Fibroblast of upper back skin (primary cell): ENCODE data around the gene IFNK.
"Not testable (repeated sequence)": the region's sequence is repeated elsewhere in the genome, so short reads cannot be mapped to it uniquely, and the experiment has no call there.

Experiments
- DNase-seq: peaks from one replicate; pipeline ENCODE4 v3.0.0-alpha.2; 2013

IFNK gene, protein sequence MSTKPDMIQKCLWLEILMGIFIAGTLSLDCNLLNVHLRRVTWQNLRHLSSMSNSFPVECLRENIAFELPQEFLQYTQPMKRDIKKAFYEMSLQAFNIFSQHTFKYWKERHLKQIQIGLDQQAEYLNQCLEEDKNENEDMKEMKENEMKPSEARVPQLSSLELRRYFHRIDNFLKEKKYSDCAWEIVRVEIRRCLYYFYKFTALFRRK

DNA sequence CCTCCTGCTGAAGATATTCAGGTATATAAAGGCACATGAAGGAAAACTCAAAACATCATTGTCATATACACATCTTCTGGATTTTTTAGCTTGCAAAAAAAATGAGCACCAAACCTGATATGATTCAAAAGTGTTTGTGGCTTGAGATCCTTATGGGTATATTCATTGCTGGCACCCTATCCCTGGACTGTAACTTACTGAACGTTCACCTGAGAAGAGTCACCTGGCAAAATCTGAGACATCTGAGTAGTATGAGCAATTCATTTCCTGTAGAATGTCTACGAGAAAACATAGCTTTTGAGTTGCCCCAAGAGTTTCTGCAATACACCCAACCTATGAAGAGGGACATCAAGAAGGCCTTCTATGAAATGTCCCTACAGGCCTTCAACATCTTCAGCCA, at the start of gene IFNK:
Gene IFNK (plus strand): TSS at position 55 of the 400 bp plus-strand sequence. CDS start 47 bp downstream, at position 102.
- no peak for DNase-seq

DNA sequence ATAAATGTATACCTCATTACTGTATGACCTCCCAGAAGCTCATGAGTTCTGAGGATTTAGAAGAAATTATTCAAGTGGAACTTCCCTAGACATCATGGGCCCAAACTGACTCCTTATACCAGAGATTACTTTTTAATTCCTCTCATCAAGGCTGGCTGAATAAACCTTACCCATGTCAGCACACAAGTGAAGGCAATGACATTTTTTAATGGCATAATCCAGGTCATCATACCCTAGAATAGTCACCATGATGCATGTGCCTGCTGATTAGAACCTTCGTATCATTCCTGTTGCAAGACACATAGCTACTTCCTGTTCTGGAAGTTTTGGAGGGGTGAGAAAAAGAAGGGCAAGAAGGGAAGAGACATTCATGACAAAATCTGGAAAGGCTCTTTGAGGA, 49.8 kb upstream of the IFNK start:
- DNase-seq: no peak

DNA sequence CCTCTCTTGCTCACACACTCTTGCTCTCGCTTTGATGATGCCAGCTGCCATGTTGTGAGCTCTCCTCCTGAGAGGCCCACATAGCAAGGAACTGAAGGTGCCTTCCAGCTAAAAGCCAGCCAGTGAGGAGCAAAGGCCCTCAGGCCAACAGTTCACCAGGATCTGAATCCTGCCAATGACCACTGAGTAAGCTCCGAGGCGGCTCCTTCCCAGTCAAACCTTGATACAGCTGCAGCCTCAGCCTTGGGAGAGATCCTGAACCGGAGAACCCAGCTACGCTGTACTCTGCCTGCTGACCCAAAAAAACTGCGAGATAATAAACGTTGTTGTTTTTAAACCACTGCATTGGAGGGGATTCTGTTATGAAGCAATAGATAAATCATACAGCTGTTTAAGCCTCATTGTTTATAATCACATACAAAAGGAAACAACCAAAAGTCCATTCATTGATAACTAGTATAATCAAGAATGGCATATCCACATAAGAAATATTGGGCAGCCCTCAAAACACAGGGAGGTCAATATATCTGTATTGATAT, 49.0 kb upstream of the IFNK start:
- no peak for DNase-seq

DNA sequence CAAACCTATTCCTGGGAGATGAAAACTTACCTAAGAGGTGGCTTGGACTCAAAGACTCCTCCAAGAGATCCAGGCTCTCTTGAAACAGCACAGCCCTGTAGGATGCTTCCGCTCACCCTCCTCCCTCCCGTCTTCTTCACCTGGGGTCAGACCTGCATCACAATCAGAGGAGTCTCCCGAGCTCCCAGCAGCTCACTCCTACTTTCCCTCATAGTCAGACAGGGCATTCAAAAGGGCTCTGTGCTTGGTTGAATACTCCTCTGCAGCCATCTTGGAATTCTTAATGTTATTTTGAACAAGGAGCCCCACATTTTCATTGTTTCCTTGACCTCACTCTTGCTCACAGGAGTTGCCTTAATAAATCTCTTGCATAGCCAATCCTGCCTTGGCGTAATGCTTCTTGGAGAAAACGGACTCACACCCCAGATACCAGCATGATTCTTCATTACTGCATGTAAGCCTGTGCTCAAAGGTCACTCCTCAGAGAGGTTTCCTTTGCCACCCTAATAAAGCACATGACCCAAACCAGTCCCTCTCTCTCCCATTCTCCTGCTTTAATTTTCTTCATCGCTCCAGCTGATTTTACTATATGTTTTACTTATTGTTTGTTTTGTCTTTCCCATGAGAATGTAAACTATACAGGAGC, 47.1 kb upstream of the IFNK start:
- DNase-seq: no peak

DNA sequence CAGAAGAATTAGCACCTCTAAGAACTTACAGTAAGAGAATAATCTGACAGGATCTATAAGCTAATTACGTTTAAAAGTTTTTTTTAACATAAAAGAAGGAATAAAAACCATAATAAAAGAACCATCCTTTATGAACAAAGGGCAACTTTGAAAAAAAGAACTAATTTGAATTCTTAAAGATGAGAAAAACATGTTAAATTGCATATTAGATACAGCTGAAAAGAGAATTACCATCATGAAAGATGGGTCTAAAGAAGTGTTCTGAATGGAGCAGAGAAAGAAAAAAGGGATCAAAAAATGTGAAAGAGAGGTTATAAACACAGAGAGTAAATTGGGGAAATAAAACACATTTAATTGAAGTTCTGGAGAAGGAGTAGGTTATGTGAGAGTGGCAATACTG, 45.8 kb upstream of the IFNK start:
- DNase-seq: no peak

DNA sequence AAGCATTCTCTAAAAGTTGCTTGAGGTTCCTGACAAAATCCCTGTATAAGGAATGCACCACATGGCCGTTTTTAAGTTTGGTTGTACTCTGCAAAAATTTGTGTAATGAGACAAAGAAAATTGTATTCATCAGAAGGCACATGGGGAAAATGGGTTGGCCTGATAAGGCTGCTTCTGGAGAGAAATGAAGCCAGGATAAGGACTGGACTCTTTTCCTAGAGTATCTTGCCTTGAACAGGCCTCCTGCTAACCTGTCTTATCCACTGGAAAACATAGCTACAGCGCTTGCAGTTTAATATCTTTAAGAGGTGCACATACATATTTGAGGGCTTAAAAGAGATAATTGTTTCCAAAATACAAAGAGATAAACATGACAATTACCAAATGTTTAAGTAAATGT, 41.4 kb upstream of the IFNK start:
- DNase-seq: no peak

DNA sequence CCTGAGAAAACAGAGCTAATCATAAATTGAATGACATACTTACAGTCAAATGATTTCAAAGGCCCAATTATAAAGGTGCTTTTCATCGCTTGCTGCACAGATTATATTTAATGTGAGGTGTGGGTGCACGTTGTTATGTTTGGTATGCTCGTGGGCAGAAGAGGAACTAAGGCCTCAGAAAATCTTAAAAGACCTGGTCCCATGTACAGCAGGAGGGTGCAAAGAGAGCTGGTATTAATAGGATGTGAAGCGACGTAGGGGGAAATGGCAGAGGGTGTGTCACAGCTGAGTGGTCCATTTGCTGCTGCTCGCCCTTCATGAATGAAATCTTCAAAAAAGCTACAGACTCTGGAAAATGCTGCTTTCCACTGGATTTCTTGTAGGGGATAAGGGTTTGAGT, 40.5 kb upstream of the IFNK start:
- DNase-seq: no peak

DNA sequence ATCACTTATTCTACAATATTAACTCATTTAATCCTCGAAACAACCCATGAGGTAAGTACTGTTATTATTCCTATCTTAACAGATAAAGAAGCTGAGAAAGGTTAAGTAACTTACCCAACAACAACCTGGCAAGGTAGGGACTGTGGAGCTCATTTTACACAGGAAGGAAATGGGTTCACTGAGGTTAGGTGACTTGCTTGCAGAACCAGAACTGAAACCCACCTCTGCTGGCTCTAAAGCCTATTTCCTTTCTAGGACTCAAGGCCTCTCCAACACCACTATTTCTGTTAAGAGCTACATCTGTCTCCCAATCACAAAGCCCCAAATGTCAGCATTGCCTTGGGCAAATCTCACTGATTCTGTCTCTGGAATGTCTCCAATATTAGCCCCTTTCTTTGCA, 38.9 kb upstream of the IFNK start:
- no peak for DNase-seq

DNA sequence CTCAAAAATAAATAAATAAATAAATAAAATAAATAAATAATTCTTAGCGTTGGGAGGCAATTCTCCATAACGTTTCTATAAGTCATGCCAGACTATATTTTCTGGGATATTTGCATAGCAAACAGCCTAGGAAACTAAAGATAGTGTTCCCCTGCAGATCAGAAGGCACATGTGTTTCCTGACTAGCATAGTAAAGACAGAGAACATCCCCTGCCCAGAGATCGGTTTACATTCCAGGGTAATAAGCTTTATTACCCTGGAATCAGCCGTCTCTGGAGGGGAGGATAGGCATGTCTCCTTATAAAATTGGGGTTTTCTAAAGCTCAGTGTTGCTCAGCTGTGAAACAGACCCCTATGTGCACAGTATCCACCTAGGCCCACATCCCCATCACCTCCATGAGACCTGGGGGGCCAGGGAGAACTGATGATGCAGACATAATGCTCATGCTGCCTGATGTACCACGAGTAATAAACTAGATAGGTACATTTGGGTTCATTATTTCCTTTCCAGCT, 36.9 kb upstream of the IFNK start:
- no peak for DNase-seq

DNA sequence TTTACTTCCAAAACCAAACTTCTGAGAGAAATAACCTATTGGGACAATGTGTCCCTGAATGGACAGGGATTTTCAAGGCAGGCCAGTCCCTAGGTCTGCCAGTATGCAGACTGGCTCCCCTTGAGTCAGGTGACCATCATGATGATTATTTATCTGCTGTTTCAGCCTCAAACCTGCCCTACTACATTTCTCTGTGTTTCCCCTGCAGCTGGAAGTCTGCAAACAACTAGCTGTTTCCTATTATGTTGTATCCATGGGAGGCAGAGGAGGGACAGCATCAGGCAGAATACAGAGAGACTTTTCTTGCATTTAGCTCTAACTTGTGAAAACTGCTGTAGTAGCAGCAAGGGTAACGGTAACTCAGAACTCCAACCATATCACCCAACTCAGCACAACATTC, 36.2 kb upstream of the IFNK start:
- no peak for DNase-seq

DNA sequence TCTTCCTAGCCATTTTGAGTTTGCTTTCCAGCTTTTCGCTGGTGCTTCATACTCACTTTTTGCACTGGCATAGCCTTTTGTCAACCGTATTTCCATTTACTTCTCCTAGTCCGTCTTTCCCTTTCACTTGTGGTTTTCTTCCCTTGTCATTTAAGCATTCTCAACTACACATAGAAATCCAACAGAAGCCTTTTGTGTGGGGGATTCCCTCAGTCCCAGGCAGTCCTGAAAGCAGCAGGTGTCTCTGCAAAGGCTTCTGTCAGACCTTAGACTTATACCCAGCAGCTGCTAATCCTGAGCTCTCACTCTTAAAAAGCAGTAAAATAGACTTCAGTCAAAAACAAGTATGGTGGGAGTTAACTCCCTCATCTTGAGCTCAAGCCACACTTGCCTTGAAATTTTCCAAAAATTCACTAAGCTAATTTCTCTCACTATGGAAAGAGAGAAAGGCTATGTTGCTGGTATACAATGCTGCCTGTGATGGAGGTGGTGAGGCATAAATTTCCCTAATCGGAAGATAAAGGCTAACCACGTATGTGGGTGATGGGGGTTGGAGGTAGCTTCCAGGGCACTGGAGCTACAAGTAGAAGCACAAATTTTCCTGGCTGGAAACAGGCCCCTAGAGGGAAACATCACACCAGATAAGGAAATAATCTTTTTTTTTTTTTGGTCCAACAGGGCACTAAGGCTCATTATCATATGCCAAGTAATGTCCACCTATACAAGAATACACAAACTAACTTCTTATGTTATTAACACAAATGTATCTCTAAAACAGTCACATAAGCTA, 34.8 kb upstream of the IFNK start:
- no peak for DNase-seq

DNA sequence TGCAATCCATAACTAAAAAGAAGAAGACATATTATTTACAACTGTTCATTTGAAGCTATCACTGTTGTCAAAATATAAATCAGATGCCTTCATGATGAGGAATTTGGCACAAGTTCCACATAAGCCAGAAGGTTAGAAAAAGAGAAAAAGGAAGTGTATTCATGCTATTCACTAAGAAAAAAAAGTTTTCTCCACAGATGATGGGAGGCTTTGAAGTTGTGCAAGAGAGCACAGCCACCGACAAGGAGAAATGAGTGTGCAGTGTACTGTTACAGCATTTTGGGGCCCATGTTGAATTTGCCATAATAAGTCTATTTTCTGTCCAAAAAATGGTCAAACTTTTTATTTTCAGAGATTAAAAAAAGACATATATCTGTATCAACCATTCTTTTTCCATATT, 32.9 kb upstream of the IFNK start:
- no peak for DNase-seq

DNA sequence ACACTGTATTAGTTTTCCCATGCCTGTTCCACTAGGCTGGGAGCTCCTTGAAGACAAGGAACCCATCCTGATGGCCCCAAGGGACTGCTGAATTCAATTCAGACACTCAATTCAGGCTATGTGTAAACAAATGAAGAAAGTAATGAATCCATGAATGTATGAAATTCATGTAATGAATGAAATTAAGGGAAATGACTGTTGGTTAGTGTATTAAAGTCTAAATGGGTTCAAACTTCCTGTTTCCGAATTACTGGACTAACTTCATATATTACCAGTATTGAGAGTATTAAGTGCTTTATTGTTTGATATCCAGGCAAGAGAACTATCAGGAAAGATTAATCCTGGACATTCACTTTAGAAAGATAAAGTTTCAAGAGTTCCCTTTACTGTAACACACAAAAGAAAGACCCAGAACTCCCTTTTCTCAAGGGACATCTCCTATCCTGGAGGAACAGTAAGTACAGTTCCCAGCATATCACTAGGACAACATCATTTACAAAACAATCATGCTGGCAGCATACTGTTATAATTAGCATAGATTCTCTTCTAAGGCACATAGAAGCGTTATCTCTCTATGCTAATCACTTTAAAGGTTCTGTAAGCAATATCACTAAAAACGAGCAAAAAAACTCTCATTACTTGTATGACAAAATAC, 28.5 kb upstream of the IFNK start:
- DNase-seq: no peak

DNA sequence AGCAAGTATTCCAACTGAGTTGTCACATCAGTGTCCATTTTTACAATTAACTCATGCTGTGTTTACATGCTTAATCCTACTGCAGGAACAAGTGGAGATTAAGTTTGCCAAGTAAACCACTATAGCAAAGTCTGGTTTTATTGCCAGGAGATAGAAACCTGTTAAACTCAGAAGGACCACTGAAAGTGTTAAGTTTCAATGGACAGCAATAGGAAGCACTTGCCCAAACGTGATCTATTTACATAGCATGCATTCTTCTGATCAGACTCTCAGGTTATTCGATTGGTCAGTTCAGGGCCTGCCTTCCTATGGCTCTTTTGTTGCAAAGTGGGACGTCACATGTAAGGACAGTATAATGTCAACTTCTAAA, 28.0 kb upstream of the IFNK start:
- no peak for DNase-seq

DNA sequence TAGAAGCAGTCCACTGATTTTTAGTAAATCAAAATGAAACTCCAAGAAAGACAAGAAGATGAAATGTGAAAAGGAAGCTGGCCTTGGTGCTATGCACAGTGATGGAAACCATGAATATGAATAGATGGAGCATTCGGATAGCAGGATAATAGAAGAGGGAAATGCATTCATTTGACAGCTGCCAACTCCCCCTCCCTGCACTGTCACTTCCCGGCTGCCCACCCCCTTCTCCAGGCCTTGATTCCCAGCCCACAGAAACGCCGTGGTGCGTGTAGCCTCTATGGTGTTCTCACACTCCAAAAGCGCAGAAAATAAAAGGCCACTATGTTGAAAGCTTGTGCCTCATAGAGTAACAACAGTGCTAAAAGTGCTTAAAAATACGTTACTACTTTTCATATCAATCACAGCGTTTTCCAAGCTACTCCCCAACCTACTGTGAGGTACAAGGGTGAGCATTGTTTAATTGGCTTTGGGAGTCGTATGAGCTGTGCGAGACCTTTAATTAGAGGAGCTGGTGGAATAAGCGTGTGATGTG, 26.1 kb upstream of the IFNK start:
- no peak for DNase-seq

DNA sequence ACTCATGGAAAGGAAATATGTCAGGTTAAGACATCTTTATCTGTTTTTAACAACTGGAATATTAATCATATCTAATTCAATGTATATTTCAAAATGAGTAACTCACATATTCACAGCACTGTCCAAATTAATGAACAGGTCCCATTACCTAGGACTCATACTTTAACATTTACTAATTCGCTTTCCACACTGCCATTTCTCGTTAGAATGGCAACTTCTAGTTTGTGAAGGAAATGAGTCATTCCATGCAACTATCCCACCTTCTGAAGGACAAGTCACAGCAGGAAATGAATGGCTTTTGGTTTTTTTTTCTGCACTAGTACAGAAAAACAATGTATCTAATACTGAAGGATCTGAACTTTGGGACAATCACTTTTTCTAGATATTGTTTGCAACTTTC, 24.6 kb upstream of the IFNK start:
- DNase-seq: peak; percentile 22

DNA sequence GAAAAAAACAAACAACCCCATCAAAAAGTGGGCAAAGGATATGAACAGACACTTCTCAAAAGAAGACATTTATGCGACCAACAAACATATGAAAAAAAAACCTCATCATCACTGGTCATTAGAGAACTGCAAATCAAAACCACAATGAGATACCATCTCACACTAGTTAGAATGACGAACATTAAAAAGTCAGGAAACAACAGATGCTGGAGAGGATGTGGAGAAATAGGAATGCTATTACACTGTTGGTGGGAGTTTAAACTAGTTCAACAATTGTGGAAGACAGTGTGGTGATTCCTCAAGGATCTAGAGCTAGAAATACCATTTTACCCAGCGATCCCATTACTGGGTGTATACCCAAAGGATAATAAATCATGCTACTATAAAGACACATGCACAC, 23.2 kb upstream of the IFNK start:
- DNase-seq: not testable (repeated sequence)

DNA sequence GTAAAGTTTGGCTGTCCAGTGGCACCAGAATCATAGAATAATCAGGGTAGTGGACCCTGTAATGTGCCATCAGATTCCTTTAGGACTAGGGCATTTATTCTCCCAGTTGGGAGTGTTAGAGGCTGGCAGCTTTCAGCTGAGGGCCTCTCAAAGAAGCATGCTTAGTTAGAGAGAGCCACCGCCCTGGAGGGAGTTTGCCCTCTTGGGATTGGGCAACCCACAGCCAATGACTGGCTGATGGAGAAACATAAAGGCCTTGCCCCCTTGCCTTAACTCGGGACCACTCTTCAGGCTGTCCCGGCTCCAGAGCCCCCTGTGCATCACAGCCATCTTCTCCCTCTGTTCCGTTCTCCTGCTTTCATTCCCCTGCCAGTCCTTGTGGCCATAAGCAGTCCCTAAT, 20.5 kb upstream of the IFNK start:
- no peak for DNase-seq

DNA sequence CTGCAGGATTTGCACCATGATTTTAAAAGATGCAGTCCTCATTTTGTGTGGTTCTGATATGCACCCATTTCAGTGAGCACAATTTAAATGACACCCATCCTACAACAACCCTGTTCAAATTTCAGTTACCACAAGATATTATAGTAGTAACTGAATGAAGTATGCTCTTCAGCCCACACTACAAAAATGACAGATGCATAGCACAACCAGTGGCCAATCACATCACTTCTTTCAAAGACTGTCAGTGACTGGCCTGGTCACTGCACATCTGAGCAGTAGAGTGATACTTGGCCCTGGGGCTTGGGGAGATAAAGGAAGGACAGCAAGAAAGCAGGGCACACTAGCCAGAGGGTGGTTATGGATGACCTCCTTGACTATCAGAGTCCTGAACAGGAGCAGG, 19.8 kb upstream of the IFNK start:
- DNase-seq: no peak

DNA sequence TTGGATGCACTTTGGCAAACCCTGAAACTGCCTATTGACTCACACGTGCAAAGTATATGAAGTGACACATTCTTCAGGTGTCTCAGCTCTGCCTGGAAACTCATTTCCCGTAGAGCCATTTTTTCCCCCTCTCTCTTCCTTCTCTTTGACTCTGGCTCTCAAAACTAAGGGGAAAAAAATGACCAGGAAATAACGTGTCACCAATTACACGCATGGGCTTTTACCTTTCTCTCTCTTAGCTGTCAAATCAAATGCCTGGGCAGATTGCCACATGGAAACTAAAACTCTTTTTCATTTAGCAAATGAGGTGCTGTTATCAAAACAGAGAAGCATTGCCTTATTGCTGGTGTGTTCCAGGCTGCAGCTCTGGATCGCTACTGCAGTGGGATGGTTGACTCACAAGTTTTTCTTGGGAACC, 18.3 kb upstream of the IFNK start:
- DNase-seq: no peak

DNA sequence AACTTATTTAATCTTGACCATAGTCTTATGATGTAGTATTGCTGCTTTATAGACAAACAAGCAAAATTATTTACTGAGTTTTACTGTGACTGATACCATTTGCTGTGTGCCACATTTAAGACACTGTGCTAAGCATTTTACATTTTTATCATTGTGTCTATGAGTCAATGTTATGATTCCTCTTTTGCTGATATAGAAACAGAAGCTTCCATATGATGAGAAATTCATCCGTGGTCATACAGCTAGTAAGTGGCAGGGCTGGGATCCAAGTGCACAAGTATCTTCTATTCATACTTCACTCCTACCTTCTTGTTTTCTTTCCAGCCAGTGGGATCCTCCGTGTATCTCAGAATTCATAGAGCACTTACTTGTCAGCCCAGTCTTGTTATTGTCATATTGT, 17.1 kb upstream of the IFNK start:
- DNase-seq: no peak

DNA sequence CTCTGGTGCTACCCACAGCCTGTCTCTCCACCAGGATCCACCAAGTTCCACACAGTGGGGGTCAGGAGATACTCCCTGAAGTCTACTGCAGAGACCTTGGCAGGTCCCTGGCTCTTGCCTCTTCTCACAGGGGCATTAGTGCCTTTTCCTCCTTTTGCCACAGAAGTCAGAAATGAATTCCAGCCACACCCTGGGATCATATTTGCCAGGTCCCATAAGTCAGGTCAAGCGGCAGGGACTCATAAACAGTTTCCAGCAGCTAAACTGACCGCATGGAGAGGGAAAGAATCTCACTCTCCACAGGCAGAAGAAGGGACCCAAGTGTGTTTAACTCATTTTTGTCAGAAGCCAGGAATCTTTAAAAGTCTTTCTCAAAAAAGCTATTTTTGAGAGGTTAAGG, 13.3 kb upstream of the IFNK start:
- DNase-seq: no peak

DNA sequence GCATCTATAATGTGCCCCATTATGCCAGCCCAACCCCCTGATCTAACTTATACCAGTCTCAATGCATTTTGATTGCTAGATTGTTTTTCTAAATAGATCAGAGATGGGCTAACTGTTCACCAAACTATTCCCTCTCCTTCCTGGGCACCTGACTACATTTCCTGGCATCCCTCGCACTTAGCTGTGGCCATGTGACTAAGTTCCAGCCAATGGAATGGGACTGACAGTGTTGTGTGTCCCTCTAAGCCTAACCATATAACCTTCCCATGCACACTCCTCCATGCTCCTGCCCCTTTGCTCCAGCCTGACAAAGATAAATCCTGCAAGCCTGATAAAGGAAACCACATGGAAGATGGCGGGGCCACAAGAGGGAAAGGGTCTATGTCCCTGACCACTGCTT, 12.3 kb upstream of the IFNK start:
- no peak for DNase-seq
